ENCODE data around the gene PRKN.

The PRKN gene

DNA sequence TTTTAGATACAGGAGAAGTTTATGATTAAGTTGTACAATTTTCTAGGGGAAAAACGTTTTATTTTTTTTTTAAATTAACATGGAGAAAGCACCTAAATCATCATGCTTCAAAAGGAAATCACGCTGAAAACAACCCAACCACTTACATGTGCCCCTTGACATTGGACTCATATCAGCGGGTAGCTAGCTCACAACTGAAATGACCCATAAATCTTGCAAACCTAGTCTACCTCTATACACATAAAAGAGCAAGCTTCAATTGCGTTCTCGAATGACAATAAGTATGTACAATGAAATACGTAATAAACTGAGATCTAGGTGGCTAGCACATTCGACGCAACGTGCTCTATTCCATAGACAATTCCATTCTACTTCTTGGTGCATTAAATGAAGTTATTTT, 730.8 kb downstream of the PRKN start:
- TF ChIP-seq, protein P1, sequence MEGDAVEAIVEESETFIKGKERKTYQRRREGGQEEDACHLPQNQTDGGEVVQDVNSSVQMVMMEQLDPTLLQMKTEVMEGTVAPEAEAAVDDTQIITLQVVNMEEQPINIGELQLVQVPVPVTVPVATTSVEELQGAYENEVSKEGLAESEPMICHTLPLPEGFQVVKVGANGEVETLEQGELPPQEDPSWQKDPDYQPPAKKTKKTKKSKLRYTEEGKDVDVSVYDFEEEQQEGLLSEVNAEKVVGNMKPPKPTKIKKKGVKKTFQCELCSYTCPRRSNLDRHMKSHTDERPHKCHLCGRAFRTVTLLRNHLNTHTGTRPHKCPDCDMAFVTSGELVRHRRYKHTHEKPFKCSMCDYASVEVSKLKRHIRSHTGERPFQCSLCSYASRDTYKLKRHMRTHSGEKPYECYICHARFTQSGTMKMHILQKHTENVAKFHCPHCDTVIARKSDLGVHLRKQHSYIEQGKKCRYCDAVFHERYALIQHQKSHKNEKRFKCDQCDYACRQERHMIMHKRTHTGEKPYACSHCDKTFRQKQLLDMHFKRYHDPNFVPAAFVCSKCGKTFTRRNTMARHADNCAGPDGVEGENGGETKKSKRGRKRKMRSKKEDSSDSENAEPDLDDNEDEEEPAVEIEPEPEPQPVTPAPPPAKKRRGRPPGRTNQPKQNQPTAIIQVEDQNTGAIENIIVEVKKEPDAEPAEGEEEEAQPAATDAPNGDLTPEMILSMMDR (IDR thresholded peaks at IDR 0.05; ENCODE audit: borderline replicate concordance, control extremely low read depth, extremely low read depth, insufficient read depth, missing control alignments), result no peak
- in situ Hi-C loops (cut with MboI; ENCODE audit: low sequenced_read_pairs, unreplicated experiment), result no loop called here
- DNase-seq (ENCODE audit: low spot score), result no peak

DNA sequence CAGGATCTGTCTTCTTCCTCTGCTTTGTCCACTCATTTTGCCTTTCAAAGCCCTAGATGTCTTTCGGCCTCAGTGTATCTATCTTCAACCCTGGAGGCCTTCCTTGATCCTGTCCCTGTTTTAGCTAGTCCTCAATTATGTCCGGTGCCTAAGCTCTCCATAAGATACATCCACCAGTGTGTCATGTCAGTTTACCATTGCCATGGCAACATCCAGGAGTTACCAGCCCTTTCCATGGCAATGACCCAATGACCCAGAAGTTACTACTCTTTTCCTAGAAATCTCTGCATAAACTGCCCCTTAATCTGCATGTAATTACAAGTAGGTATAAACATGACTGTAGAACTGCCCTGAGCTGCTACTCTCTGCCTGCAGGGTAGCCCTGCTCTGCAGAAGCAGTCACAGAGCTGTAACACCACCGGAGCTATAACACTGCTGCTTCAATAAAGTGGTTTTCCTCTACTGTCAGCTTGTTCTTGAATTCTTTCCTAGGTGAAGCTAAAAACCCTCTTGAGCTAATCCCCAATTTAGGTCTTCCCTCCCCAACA, 741.6 kb downstream of the PRKN start:
- in situ Hi-C loops (cut with MboI; ENCODE audit: low sequenced_read_pairs, unreplicated experiment), result no loop called here
- TF ChIP-seq, protein P1 (IDR thresholded peaks at IDR 0.05; ENCODE audit: borderline replicate concordance, control extremely low read depth, extremely low read depth, insufficient read depth, missing control alignments), result no peak
- no peak for DNase-seq (ENCODE audit: low spot score)

- in situ Hi-C loops (cut with MboI; ENCODE audit: low sequenced_read_pairs, unreplicated experiment), result no loop called here
- TF ChIP-seq, protein P1 (IDR thresholded peaks at IDR 0.05; ENCODE audit: borderline replicate concordance, control extremely low read depth, extremely low read depth, insufficient read depth, missing control alignments), result no peak
- DNase-seq (ENCODE audit: low spot score), result no peak
Observed at GRCh38 chr6:161984713-161985112, 742.9 kb downstream of the PRKN start.

- DNase-seq (ENCODE audit: low spot score), result no peak
- in situ Hi-C loops (cut with MboI; ENCODE audit: low sequenced_read_pairs, unreplicated experiment), result no loop called here
- TF ChIP-seq, protein P1 (IDR thresholded peaks at IDR 0.05; ENCODE audit: borderline replicate concordance, control extremely low read depth, extremely low read depth, insufficient read depth, missing control alignments), result no peak
Observed at GRCh38 chr6:161976553-161976952, 751.0 kb downstream of the PRKN start.

DNA sequence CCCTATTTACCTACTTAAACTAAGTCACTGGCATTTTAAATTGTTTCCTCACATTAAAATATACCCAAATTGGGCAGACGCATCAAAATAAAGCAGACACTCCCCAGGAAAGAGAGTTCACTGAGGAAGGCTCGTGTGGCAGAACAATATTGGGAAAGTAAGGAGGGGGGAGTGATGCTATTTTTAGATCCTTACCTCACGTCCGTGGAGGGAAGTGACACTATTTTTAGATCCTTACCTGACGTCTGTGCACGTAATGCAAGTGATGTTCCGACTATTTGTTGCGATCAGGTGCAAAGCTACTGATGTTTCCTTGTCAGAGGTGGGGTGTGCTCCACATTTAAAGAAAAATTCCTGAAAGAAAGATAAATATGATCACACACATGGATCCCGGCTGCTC, 754.5 kb downstream of the PRKN start:
- no peak for DNase-seq (ENCODE audit: low spot score)
- TF ChIP-seq, protein P1 (IDR thresholded peaks at IDR 0.05; ENCODE audit: borderline replicate concordance, control extremely low read depth, extremely low read depth, insufficient read depth, missing control alignments), result no peak
- in situ Hi-C loops (cut with MboI; ENCODE audit: low sequenced_read_pairs, unreplicated experiment), result no loop called here

DNA sequence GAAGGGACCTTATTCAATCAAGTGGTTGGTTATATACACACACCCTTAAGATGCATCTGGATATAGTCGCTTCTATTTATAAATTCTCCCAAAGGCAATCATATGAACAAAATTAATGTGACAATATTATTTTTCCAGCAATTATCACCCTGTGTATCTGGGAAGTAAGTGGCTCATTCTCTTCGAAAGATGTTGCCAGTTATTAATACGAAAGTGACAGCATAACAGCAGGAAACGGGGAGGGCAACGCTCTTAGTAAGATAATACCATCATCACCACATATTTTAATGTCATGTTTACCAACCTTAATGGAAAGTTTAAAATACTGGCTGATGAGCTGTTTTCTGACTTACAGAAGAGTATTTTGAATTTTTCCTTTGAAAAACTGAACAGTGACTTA, 756.5 kb downstream of the PRKN start:
- TF ChIP-seq, protein P1 (IDR thresholded peaks at IDR 0.05; ENCODE audit: borderline replicate concordance, control extremely low read depth, extremely low read depth, insufficient read depth, missing control alignments), result no peak
- DNase-seq (ENCODE audit: low spot score), result no peak
- in situ Hi-C loops (cut with MboI; ENCODE audit: low sequenced_read_pairs, unreplicated experiment), result no loop called here

Data from GM13976 (cell line).